Heart right ventricle (tissue), 16 donors: ENCODE measurements around the gene RTTN. TPM values are rescaled to one million over a fixed set of nuclear protein-coding genes. Genes with fewer than 3 reads are reported as not detected.
"Not testable (repeated sequence)": the region's sequence is repeated elsewhere in the genome, so short reads cannot be mapped to it uniquely, and the experiment has no call there.

ENCODE experiments used
- ATAC-seq, 8 donors: fragments of 200-7000 bp; cut with Tn5 transposase; one replicate each; pipeline ENCODE4 v1.9.1; 2020; ENCODE audit warnings: mild to moderate bottlenecking in 8 of 8, moderate library complexity in 8 of 8, moderate number of reproducible peaks in 1 of 8
- DNase-seq, 2 donors: peaks; one replicate each; pipeline ENCODE4 v3.0.0-alpha.2; 2020
- H3K27ac ChIP-seq, 10 donors: fragments of 200-600 bp; sonication (generic) in 2 of 10; one replicate each; pipeline versions ENCODE4 v1.5.0 to v1.8.0; 2020 to 2022; ENCODE audit warnings: mild to moderate bottlenecking in 3 of 10
- H3K27me3 ChIP-seq, 7 donors: fragments of 200-600 bp; one replicate each; pipeline ENCODE4 v1.8.0; 2021 to 2022; ENCODE audit warnings: mild to moderate bottlenecking in 2 of 7
- H3K36me3 ChIP-seq, 9 donors: fragments of 200-600 bp; sonication (generic) in 1 of 9; one replicate each; pipeline versions ENCODE4 v1.5.0 to v1.8.0; 2020 to 2022; ENCODE audit warnings: mild to moderate bottlenecking in 2 of 9
- H3K4me1 ChIP-seq, 9 donors: fragments of 200-600 bp; sonication (generic) in 1 of 9; one replicate each; pipeline versions ENCODE4 v1.5.0 to v1.8.0; 2020 to 2022; ENCODE audit warnings: mild to moderate bottlenecking in 4 of 9
- H3K4me3 ChIP-seq, 10 donors: fragments of 200-600 bp; sonication (generic) in 2 of 10; one replicate each; pipeline versions ENCODE4 v1.5.0 to v1.8.0; 2020 to 2022; ENCODE audit warnings: mild to moderate bottlenecking in 7 of 10, moderate library complexity in 2 of 10
- H3K9me3 ChIP-seq, 11 donors: fragments of 200-600 bp in 10 of 11; sonication (generic) in 2 of 11; one replicate each; pipeline versions ENCODE4 v1.5.0 to v1.8.0; 2013 to 2022; ENCODE audit warnings: mild to moderate bottlenecking in 2 of 11, control low read depth in 1 of 11, moderate library complexity in 1 of 11
- CTCF ChIP-seq, 9 donors: fragments of 200-600 bp; sonication (generic) in 2 of 9; IDR thresholded peaks; one replicate each; pipeline versions ENCODE4 v1.5.0 to v1.8.0; 2021 to 2022; ENCODE audit warnings: antibody characterized with exemption in 9 of 9, mild to moderate bottlenecking in 5 of 9, moderate library complexity in 1 of 9
- WGBS, 2 donors: extraction: QIAGEN DNeasy Blood & Tissue Kit; methylation state at CpG; one replicate each; pipeline ENCODE4 v1.1.7; 2013; ENCODE audit warnings: inconsistent platforms in 1 of 2; 5-methylcytosine and 5-hydroxymethylcytosine counted together
- intact Hi-C, 10 donors: fragments of 100-400 bp; cut with DNase I; formaldehyde crosslinking; loops; one replicate each; pipeline versions ENCODE4 v1.11.1 to v1.14.2; 2022
- polyA plus RNA-seq, 2 donors: library from polyadenylated mRNA; stranded (reverse); fragments of 200-250 nt; gene quantifications; one replicate each; pipeline ENCODE4 v1.2.3, GENCODE V29; 2013
- total RNA-seq, 10 donors: library from RNA; stranded (reverse); fragmentation: NEBNext Ultra II Directional in 3 of 10; extraction: Animal tissue kit (Norgen Biotek cat#: 25700) in 3 of 10; gene quantifications; one replicate each; pipeline versions ENCODE4 v1.2.1 to v1.2.4, GENCODE V29; 2021 to 2023
- donor health status: Arrhythmogenic right ventricular cardiomyopathy.
- donor health status: ischemic (EF 13 %, LVEDD 7.1; RV severe dilation, severe dysfunction).
- donor health status: healthy with polysubstance abuse.
- donor health status: DM: no; HTN: yes; CAD: no.
- donor health status: DM: no; HTN: no; CAD: no.
- donor health status: ischemic (EF 25% LVEDD 6.9; RV normal size, moderate dysfunction).
- donor health status: ischemic (EF 25% LVEDD 5.7; RV mildly dilated, moderate dysfunction).
- donor health status: healthy.
- donor health status: DM: yes; HTN: yes; CAD: no.
- donor health status: Ischemic cardiomyopathy.
- donor health status: ischemic (EF 35%, LVEDD 5.7; RV mildly dilated, moderate dysfunction).
- donor health status: nonischemic (EF 11% LVEDD 7.7; RV severe dilation, severe dysfunction).
- donor health status: DM: yes; HTN: yes; CAD: no.
- donor health status: PGD.
- donor health status: ischemic (EF 29% LVEDD 5.4; RV normal size, mild dysfunction).
- donor health status: nonischemic (EF 23%, LVEDD 6.1; RV moderate dilation, normal function).

Gene RTTN
- total and polyA plus RNA-seq, 12 donors: 3.5 to 15.7 (median 9.4) TPM

DNA sequence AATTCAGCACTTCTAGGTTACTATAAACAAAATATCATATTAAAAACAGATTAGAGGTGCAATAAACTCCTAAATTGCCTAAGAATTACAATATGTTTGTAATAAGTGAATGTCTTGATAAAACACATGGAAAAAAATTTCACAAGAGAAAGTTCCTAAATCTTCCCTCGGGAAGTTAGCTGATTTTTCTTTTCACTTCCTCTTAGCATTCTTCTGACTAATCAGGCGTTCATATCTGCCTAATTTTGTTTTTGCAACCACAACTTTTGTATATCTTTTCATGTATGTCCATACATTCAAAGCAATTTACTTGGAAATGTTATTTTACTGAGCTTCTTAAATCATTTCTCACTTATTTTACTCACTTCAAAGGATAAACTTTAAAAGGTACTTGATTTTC, 88.5 kb downstream of the RTTN start:
- no peak for ATAC-seq
- peaks cover 0 to 14% (median 0%) of the 10 kb centered on the region in 11 donors for H3K9me3 ChIP-seq
- 71 to 81% methylated on average over 2 of the region's 2 CpGs for WGBS, 2 donors

DNA sequence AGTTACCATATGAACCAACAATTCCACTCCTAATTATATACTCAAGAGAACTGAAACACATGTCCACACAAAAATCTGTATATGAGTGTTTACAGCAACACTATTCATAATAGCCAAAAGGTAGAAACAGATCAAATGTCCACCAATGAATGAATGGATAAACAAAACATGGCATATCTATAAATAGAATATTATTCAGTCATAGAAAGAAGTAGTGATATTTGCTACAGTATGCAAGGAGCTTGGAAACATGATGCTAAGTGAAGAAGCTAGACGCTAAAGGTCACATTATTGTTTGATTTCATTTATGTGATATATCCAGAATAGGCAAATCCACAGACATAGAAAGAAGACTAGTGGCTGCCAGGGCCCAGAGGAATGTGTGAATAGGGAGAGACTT, 92.0 kb downstream of the RTTN start:
- no peak overlapping the region for H3K27ac ChIP-seq
- H3K4me3 ChIP-seq: no peak overlapping the region
- WGBS, 2 donors: 98 to 100% methylated on average over 1 of the region's 1 CpG
- peaks cover 0 to 54% (median 6%) of the 10 kb centered on the region in 9 donors for H3K36me3 ChIP-seq
- intact Hi-C loops: no loop called here
- TF ChIP-seq CTCF (IDR thresholded peaks at IDR 0.05): no peak
- DNase-seq (no peak), ATAC-seq (no peak)
- peaks cover 0 to 8% (median 0%) of the 10 kb centered on the region in 11 donors for H3K9me3 ChIP-seq
- H3K27me3 ChIP-seq: no peaks in the 10 kb centered on the region
- H3K4me1 ChIP-seq: no peaks in the 10 kb centered on the region

More for the DNA sequence above, 88.5 kb downstream of the RTTN start:
- DNase-seq: no peak
- H3K4me1 ChIP-seq: no peaks in the 10 kb centered on the region
- peaks cover 0 to 55% (median 0%) of the 10 kb centered on the region in 9 donors for H3K36me3 ChIP-seq
- intact Hi-C loops: no loop called here
- H3K4me3 ChIP-seq: no peak overlapping the region
- H3K27ac ChIP-seq: no peak overlapping the region
- no peaks in the 10 kb centered on the region for H3K27me3 ChIP-seq
- no peak for TF ChIP-seq CTCF (IDR thresholded peaks at IDR 0.05)

DNA sequence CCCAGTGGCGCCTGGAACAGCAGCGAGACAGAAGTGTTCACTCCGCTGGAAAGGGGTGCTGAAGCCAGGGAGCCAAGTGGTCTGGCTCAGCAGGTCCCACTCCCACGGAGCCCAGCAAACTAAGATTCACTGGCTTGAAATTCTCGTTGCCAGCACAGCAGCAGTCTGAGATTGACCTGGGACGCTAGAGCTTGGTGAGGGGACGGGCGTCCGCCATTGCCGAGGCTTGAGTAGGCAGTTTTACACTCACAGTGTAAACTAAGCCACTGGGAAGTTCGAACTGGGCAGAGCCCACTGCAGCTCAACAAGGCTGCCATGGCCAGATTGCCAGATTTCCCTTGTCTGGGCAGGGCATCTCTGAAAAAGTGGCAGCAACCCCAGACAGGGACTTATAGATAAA, 94.8 kb downstream of the RTTN start:
- DNase-seq: no peak

GRCh38 chr18:70107091-70107490, 98.4 kb downstream of the RTTN start:
- H3K27me3 ChIP-seq: no peaks in the 10 kb centered on the region
- 76 to 79% methylated on average over 6 of the region's 6 CpGs for WGBS, 2 donors
- H3K27ac ChIP-seq: no peak overlapping the region
- H3K36me3 ChIP-seq: peaks cover 0 to 90% (median 24%) of the 10 kb centered on the region in 9 donors
- no peaks in the 10 kb centered on the region for H3K4me1 ChIP-seq
- no peak for ATAC-seq
- no peak overlapping the region for H3K4me3 ChIP-seq
- no peak for DNase-seq
- H3K9me3 ChIP-seq: no peaks in the 10 kb centered on the region
- intact Hi-C loops: no loop called here
- no peak for TF ChIP-seq CTCF (IDR thresholded peaks at IDR 0.05)

More for the DNA sequence above, 94.8 kb downstream of the RTTN start:
- H3K27me3 ChIP-seq: no peaks in the 10 kb centered on the region
- H3K9me3 ChIP-seq: no peaks in the 10 kb centered on the region
- peaks cover 0 to 77% (median 20%) of the 10 kb centered on the region in 9 donors for H3K36me3 ChIP-seq
- 96 to 97% methylated on average over 11 of the region's 11 CpGs for WGBS, 2 donors
- ATAC-seq: no peak
- H3K4me3 ChIP-seq: no peak overlapping the region
- intact Hi-C loops: no loop called here
- no peaks in the 10 kb centered on the region for H3K4me1 ChIP-seq
- no peak overlapping the region for H3K27ac ChIP-seq
- TF ChIP-seq CTCF (IDR thresholded peaks at IDR 0.05): no peak

DNA sequence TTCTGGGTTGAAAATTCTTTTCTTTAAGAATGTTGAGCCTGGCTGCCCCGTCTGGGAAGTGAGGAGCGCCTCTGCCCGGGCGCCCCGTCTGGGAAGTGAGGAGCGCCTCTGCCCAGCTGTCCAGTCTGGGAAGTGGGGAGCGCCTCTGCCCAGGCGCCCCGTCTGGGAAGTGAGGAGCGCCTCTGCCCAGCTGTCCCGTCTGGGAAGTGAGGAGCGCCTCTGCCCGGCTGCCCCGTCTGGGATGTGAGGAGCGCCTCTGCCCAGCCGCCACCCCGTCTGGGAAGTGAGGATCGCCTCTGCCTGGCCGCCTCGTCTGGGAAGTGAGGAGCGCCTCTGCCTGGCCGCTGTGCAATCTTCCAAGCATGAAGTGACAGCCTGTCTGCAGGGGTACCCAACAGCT, 102.6 kb downstream of the RTTN start:
- H3K4me3 ChIP-seq, ATAC-seq, DNase-seq, intact Hi-C loops, H3K4me1 ChIP-seq, H3K27ac ChIP-seq, H3K27me3 ChIP-seq: not testable (repeated sequence)
- 94 to 96% methylated on average over 22 of the region's 22 CpGs for WGBS, 2 donors
- H3K36me3 ChIP-seq: peaks cover 0 to 69% (median 18%) of the 10 kb centered on the region in 9 donors
- peaks cover 0 to 14% (median 13%) of the 10 kb centered on the region in 11 donors for H3K9me3 ChIP-seq
